UCSD-AML1 (cell line): ENCODE data around the gene CRTC1.

Experiments used
- DNase-seq: peaks from one replicate; lab custom pipeline; 2025; ENCODE audit not compliant: unreplicated experiment; lab: John Stamatoyannopoulos, UW

CRTC1 gene

GRCh38 chr19:18765224-18765623 is 81.7 kb downstream of the CRTC1 start:
- no peak for DNase-seq

DNA sequence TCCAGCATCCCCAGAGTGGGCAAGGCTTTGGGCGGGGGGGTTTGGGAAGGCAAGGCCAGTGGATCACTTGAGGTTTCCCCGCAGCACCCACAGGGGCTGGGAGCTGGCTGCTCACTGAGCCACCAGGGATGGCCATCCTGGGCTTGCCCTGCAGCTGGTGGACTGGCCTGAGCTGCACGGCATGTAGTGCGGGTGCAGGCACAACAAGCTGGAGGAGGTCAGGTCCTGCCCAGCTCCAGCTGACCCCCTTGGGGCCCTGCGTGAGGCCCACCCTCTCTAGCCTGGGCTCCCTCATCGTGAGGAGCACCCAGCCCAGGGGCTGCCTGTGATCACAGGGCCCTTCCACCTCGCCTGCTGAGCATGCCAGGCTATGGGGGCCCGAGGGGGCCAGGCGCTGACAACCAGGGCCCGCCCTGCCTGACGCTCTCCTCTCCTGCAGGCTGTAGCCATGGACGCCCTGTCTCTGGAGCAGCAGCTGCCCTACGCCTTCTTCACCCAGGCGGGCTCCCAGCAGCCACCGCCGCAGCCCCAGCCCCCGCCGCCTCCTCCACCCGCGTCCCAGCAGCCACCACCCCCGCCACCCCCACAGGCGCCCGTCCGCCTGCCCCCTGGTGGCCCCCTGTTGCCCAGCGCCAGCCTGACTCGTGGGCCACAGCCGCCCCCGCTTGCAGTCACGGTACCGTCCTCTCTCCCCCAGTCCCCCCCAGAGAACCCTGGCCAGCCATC is 84.7 kb downstream of the CRTC1 start:
- DNase-seq = no peak

- no peak for DNase-seq
These were observed 85.8 kb downstream of the CRTC1 start for GRCh38 chr19:18768997-18769891.

GRCh38 chr19:18769989-18770528 is 86.6 kb downstream of the CRTC1 start:
- no peak for DNase-seq

DNA sequence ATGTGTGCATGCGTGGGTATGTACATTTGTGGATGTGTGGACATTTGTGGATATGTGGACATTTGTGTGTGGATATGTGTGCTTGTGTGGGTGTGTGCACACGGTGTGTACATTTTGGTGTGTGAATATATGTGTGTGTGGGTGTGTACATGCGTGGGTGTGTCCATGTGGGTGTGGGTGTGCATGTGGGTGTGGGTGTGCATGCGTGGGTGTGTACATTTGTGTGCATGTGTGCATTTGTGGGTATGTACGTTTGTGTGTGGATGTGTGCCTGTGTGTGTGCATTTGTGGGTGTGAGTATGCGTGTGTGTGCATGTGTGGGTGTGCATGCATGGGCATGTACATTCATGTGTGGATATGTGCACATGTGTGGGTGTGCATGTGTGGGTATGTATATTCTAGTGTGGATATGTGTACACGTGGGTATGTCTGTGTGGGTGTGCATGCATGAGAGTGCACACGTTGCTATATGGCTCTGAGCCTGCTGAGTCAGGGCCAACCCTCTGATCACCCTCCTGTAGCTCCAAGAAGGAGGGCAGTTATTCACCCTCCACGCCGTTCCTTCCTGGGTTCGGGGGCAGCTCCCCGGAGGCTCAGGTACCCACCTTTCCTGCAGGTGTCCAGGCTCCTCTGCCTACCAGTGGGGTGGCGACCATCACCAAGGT is 87.3 kb downstream of the CRTC1 start:
- DNase-seq = no peak

DNA sequence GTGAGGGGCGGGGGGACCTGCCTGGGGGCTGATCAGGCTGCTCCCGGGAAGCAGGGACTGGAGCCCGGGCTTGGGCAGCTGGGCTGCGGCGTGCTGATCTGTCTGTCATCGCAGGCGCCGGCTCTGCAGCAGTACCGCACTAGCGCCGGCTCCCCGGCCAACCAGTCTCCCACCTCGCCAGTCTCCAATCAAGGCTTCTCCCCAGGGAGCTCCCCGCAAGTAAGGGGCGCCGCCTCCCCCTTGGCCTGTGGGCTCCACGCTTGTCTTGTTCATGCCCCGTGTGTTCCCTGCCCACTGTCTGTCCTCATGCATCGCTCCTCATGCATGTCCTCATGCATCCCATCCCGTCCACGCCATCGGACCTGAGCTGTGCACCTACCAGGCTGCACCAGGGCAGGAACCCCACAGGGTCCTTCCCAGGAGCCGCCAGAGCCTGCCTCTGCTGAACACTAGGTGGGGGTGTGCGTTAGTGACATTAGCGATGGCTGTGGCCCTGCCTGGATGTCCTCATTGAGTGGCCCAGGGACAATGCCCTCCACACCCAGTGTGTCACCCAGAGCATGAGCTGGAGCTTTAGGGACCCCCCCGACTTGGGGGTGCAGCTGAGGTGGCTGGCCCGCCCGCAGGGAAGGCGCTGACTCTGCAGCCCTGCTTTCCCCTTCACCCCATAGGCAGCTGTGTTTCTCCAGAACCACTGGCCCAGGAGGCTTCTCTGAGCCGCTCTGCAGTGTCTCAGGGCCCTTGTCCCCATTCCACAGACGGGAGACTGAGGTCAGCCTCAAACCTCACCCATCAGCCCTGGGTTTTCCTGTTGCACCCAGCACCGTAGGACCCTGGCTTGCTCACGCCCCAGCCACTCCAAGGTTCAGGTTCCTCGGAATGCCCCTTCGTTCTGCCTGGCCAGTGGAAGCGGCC is 88.1 kb downstream of the CRTC1 start:
- no peak for DNase-seq

- DNase-seq = no peak
These were observed 89.4 kb downstream of the CRTC1 start for GRCh38 chr19:18772620-18773587.

- no peak for DNase-seq
These were observed 90.2 kb downstream of the CRTC1 start for GRCh38 chr19:18773682-18774081.

DNA sequence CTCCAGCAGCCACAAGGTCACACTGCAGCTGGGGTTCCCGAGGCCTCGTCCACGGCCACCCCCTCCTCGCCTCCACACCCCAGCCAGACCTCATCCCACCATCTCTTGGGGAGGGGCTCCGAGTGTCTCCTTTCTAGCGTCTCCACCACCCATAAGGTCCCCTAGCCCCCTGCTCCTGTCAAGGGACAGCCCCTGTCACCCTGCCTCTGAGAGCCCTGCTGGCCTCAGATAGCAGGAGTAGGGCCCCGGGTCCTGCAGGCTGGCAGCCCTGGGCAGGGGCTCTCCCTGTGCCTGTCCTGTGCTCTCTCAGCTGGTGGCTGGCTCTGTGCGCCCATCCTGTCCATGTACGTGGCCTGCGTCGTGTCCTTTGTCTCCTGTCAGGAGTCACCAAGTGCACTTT is 90.6 kb downstream of the CRTC1 start:
- DNase-seq = no peak

DNA sequence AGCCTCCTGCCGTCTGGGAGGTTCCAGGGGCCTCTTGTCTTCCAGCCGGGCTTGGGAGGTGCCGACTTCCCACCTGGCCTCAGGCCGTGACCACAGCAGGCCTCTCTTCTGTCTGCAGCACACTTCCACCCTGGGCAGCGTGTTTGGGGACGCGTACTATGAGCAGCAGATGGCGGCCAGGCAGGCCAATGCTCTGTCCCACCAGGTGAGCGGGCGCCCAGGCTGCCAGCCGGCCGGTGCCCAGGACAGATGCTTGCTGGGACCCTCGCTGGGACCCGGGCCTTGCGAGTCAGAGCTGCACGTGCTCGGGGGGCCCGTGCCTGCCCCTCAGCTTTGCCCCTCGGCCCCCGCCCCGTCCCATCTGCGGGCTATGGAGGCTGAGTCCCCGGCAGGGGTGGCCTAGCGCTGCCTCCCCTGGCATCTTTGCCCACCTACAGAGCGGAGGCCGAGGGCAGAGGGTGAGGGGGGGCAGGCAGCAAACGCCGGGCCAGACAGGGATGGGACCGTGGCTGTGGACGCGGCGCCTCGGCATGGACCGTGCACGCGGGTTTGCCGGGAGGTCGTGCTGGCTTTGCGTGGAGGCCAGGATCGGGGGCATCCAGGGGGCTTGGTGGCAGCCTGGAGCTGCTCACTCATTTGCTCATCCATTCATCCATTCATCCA is 91.4 kb downstream of the CRTC1 start:
- no peak for DNase-seq

DNA sequence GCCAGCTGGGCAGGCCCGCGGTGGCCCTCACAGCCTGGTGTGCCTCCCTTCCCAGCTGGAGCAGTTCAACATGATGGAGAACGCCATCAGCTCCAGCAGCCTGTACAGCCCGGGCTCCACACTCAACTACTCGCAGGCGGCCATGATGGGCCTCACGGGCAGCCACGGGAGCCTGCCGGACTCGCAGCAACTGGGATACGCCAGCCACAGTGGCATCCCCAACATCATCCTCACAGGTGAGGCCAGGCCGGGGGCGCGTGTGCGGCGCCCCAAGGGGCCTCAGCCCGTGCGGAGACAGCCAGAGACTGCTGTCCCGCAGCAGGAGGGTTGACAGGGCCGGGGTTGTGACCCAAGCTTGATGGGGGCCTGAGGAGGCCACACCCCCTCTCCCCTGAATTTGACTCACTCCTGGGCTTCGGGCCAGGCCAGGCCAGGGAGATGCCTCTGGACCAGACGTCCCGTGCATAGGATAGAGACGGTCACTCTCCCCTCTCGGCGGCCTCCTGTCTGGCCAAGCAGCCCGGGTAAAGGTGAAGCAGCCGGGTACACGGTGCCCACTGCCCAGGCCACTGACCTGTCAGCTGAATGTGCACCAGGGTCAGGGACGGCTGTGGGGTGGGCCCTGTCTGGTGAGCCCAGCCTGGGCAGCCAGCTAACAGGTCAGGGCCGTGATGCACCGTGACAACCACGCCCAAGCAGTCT is 92.3 kb downstream of the CRTC1 start:
- DNase-seq = no peak

- DNase-seq = no peak
These were observed 92.8 kb downstream of the CRTC1 start for GRCh38 chr19:18776288-18776594.

DNA sequence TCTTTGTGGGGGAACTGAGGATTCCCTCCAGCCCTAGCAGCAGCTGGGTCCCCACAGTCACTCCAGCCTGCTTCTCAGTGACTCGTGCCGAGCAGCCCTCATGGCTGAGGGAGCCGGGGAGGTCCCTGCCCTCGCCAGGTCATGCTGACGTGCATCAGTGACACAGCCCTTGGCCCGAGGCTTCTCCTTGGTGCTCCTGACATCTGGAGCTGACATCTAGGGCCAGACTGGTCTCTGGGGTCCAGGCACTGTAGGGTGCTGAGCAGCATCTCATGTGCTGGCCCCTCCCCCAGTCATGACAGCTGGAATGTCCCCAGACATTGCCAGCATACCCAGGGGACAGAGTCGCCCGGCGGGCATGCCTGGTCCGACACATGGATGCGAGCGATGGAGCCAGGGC is 93.3 kb downstream of the CRTC1 start:
- no peak for DNase-seq

DNA sequence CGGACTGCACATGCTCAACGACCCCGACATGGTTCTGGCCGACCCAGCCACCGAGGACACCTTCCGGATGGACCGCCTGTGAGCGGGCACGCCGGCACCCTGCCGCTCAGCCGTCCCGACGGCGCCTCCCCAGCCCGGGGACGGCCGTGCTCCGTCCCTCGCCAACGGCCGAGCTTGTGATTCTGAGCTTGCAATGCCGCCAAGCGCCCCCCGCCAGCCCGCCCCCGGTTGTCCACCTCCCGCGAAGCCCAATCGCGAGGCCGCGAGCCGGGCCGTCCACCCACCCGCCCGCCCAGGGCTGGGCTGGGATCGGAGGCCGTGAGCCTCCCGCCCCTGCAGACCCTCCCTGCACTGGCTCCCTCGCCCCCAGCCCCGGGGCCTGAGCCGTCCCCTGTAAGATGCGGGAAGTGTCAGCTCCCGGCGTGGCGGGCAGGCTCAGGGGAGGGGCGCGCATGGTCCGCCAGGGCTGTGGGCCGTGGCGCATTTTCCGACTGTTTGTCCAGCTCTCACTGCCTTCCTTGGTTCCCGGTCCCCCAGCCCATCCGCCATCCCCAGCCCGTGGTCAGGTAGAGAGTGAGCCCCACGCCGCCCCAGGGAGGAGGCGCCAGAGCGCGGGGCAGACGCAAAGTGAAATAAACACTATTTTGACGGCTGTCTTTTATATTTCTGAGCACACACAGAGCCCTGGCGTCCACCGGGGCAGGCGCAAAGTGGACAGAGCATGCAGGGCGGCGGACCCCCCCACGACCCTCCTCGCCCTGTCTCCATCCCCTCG is 94.0 kb downstream of the CRTC1 start:
- DNase-seq = no peak

GRCh38 chr19:18778076-18778389 is 94.6 kb downstream of the CRTC1 start:
- no peak for DNase-seq

- no peak for DNase-seq
These were observed 95.5 kb downstream of the CRTC1 start for GRCh38 chr19:18778826-18779495.

DNA sequence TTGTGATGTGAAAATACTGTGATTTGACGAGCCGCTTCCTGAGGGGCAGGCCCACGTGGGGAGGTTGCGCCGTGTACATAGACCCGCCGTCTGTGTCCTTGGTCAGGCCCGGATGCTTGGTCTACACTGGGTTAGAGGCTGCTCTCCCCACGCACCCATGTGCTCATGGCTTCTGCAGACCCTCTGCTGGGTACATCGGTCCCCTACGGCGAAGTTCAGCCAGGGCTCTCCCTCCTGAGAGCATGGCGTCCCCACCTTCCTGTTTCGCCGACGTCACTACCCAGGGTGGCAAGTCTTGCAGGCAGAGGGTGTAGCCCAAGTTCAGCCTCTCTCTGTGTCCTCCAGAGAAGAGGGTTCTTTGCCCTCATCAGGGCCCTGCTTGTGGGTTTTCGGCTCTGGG is 96.6 kb downstream of the CRTC1 start:
- DNase-seq = no peak
